Activated T-helper 9 cell treated with anti-CD3 and anti-CD28 coated beads, Interleukin-2, amount 50 U/mL, for 16 hours (primary cell): ENCODE data around the gene SLC38A3.

Experiments
- DNase-seq: peaks from one replicate; pipeline ENCODE4 v3.0.0-alpha.2; 2020; ENCODE audit warnings: low read depth

The SLC38A3 gene

GRCh38 chr3:50169232-50169832 is 35.7 kb upstream of the SLC38A3 start:
- DNase-seq = no peak

DNA sequence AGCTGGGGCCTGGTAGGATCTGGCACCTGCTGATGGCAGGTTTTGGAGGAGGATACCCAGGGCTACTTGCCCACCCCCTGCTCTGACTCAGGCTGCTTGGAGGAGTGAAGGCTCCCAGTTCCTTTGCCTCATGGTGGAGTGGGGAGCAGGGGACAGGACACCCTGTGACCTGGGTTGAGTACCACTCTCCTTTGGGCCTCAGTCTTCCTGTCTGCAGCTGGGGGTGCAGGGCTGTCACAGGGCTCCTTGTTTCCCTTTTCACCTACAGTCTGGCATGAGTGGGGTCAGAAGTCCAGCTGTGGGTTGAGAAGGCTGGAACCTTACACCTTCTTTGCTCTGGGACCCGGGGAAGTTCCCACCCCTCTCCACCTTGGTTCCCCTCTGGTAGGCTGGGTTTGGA is 35.2 kb upstream of the SLC38A3 start:
- DNase-seq = no peak

DNA sequence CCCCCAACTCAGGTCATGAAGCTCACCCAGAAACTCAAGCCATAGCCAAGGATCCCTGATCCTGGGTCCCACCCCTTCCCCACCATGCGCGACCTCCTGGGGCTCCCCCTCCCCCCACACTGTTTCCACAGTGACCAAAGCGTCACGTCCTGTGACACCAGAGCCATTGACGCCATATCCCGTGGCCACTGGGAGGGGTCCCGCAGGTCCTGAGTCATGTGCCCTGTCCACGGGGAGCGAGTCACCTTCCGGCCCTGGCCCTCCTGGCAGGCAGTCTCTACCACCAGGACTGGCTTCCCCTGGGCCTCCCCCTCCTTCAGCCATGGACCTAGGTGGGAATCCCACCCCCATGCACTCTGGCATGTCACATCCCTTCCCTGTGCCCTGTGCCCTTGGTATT is 34.4 kb upstream of the SLC38A3 start:
- DNase-seq = no peak

- no peak for DNase-seq
Observed at GRCh38 chr3:50171540-50172301, 33.4 kb upstream of the SLC38A3 start.

DNA sequence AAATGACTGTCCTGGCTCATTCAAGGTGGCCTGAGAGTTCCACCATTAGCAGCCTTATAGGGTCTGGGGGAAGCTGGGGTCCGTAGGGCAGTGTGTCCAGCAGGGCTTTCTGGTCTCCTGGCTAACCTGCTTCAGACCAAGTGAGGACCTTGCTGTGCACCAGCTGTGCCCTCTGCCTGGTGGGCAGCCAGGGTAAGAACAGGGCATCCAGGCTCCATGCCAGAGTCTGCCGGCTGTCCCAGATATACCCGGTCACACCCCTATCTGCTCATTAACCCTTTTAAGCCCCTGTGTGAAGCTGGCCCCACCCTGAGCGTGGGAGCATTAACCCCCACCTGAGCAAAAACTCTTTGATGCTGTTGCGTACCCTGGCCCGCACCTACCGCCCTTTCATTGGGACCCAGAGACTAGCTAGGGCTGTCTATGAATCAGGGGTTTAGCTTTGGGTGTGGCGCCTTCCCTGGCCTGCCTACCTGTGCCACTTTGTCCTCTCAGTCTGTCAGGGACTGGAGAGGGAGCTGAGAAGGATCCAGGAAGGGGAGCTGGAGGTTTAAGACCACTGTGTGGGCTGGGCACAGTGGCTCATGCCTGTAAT is 32.3 kb upstream of the SLC38A3 start:
- no peak for DNase-seq

- no peak for DNase-seq
Observed at GRCh38 chr3:50173685-50174516, 31.2 kb upstream of the SLC38A3 start.

DNA sequence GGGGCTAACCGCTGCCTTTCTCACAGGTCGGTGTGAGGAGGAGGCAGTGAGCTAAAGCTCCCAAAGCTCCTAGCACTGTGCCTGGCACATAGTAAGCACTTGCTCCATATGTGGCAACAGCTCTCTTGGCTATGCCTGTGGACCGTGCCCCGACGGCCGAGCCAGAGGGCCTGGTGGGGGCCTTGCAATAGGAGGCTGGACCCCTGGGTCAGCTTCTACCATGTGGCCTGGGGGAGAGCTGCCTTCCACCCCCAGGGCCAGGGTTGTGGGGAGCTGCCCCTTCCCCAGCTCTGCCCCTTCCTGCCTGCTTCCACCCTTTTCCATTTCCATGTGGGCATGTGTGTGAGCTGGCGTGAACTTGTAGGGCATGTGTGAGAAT is 30.6 kb upstream of the SLC38A3 start:
- no peak for DNase-seq

DNA sequence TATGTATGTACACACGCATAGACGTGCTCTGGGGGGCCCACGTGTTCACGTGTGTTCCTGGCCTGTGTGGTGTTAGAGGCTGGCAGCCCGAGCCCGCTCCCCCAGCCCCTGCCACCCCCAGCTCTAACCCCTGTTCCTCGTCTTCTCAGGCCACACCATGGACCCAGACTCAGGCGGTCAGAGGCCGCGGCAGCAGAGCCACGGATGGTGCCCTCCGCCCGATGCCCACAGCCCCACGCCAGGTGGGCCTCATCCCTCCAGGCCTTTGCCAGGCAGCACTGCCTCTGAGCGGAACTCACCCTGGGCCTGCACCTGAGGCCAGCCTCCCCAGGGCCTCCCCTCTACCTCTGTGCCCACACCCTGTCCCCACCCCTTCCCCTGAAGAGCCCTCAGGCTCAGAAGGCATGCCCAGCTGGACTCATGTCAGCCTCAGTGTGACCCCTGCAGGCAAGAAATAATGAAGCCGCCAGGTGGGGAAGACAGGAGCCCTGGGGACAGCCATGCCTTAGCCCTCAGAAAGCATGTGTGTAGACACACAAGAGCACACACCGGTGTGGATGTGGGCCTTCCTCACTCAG is 30.0 kb upstream of the SLC38A3 start:
- DNase-seq = no peak

DNA sequence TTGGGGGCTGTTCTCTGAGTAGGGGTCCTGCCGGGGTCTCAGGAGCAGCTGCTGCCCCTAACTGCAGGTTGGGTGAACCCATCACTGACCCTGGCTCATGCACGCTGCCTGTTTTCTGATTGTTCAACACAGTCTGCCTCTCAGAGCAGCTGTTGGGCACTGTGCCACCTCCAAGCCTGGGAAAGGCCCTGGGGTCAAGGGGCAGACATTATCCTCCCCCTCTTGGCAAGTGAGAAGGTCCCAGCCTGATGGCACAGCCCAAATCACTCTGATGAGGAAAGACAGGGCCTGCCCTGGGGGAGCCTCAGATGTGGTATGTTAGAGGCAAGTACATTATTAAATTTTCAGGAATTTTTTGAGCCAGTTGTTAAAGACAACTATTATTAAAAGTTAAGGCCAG is 27.7 kb upstream of the SLC38A3 start:
- DNase-seq = no peak

- DNase-seq = no peak
Observed at GRCh38 chr3:50179710-50180109, 25.4 kb upstream of the SLC38A3 start.

DNA sequence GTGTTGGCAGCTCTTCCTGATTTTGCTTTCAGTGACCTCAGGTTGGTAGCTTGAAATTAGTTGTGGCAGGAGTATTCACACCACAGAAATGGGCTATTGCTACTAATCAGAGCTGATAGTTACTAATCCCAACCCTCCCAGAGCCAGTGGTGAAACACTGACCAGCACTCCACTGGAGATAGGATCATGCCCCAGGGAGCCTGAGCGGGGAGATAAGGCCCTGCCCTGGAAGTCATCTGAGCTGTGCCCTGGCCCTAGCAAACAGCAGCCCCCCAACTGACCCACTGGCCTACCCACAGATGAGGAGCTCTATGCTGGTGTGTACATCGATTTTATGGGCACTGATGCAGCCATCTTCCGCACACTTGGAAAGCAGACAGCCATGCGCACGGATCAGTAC is 23.1 kb upstream of the SLC38A3 start:
- no peak for DNase-seq

DNA sequence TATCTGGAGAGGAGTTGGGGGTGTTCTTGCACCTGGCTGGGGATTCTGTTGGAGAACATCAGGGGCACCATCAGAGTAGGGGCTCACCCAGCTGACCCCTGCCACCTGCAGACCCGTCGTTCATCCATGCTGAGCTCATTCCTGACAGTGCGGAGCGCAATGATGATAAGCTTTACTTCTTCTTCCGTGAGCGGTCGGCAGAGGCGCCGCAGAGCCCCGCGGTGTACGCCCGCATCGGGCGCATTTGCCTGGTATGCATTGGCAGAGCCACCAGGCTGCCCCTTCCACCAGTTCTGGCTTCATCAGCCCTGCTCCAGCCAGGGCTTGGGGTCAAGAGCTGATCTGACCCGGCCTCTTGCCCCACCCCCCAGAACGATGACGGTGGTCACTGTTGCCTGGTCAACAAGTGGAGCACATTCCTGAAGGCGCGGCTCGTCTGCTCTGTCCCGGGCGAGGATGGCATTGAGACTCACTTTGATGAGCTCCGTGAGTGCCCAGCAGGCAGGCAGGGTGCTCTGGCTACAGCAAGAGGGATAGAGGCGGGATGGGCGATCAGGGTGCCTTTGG is 22.5 kb upstream of the SLC38A3 start:
- DNase-seq = no peak

DNA sequence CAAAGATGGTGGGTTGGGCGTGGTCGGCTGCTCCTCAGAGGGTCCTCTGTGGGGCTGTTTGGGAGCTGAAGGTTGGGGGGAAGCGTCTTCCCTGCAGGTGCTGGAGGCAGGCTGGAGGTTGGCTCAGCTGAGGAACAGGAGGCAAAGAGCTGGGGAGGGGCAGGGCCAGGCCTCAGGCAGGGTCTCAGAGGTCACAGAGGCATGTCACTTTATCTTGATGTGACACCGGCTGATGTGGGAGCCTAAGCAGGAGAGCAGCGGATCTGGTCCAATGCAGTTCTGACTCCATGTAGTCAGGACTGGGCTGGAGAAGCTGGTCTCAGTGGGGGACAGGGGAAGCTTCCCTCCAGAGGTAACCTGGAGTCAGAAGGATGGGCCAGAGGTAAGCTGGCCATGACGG is 21.3 kb upstream of the SLC38A3 start:
- DNase-seq = no peak

GRCh38 chr3:50184242-50184978 is 20.7 kb upstream of the SLC38A3 start:
- DNase-seq = no peak

- DNase-seq = no peak
Observed at GRCh38 chr3:50185230-50185629, 19.8 kb upstream of the SLC38A3 start.

GRCh38 chr3:50186096-50186495 is 19.0 kb upstream of the SLC38A3 start:
- no peak for DNase-seq

DNA sequence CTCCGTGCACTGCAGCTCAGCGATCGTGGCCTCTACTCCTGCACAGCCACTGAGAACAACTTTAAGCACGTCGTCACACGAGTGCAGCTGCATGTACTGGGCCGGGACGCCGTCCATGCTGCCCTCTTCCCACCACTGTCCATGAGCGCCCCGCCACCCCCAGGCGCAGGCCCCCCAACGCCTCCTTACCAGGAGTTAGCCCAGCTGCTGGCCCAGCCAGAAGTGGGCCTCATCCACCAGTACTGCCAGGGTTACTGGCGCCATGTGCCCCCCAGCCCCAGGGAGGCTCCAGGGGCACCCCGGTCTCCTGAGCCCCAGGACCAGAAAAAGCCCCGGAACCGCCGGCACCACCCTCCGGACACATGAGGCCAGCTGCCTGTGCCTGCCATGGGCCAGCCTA is 17.3 kb upstream of the SLC38A3 start:
- no peak for DNase-seq

GRCh38 chr3:50189274-50189673 is 15.8 kb upstream of the SLC38A3 start:
- DNase-seq = no peak

DNA sequence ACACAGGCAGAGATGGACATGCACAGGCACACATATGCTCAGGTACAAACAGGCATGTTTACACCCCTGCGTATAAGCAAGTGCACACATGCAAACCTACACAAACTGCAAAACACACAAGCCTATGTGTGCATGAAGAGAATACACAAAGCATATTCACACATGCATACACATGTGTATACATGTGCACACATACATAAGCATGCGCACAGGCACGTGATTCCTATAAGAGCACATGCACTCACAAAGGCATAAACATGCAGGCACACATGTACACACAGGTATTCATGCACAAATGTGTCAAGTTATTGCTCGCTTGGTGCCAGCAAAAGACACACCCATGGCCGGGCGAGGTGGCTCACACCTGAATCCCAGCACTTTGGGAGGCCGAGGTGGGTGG is 15.1 kb upstream of the SLC38A3 start:
- DNase-seq = no peak

DNA sequence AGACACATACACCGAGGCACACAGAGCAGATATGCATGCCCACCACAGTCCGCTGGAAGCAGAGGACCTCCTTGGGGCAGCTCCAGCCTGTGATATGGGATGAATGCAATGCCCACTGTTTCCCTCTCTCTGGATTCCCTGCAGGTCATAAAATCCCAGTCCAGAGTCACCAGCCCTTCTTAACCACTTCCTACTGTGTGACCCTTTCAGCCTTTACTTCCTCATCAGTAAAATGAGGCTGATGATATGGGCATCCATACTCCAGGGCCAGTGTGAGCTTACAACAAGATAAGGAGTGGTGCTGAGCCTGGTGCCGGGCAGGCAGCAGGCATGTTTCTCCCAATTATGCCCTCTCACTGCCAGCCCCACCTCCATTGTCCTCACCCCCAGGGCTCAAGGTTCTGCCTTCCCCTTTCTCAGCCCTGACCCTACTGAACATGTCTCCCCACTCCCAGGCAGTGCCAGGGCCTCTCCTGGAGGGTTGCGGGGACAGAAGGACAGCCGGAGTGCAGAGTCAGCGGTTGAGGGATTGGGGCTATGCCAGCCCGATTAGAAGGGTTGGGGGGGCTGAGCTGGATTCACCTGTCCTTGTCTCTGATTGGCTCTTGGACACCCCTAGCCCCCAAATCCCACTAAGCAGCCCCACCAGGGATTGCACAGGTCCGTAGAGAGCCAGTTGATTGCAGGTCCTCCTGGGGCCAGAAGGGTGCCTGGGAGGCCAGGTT is 14.0 kb upstream of the SLC38A3 start, which contains the start of gene GNAT1:
GNAT1 (plus strand) TSS at position 675 of the 725 bp plus-strand sequence. CDS start 116 bp downstream, outside the sequence.
- DNase-seq = no peak

DNA sequence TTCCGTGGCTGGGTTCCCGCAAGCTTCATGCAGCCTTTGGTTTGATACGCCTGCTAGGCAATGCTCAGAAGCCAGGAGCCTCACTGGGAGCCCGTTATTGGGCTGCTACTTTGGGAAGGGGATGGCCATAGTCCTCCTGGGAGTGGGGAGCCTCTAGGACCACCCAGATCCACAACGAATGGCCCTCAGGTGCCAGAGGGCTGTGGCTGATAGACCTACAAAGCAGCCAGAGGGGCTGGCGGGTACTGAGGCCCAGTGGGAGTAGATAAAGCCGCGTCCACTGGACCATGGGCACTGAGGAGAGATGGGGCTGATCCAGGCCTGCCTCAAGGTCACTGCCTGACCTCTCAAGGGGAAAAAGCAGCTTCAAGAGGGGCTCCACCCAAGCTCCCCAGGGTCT is 12.9 kb upstream of the SLC38A3 start:
- DNase-seq = no peak
